ENCODE measurements around the gene NSMCE1.

NSMCE1 gene

GRCh38 chr16:27242398-27242797 is 26.2 kb downstream of the NSMCE1 start:
- DNase-seq = no peak

GRCh38 chr16:27241658-27242057 is 26.9 kb downstream of the NSMCE1 start:
- DNase-seq = no peak

- DNase-seq = no peak
Measured at GRCh38 chr16:27240948-27241531, 27.5 kb downstream of the NSMCE1 start.

GRCh38 chr16:27239906-27240655 is 28.5 kb downstream of the NSMCE1 start:
- no peak for DNase-seq

- DNase-seq = no peak
Measured at GRCh38 chr16:27239026-27239425, 29.5 kb downstream of the NSMCE1 start.

GRCh38 chr16:27238591-27238990 is 30.0 kb downstream of the NSMCE1 start:
- DNase-seq = no peak

GRCh38 chr16:27238016-27238587 is 30.5 kb downstream of the NSMCE1 start:
- no peak for DNase-seq

GRCh38 chr16:27237219-27238015 is 31.2 kb downstream of the NSMCE1 start:
- no peak for DNase-seq

- DNase-seq = peak; percentile 67
Measured at GRCh38 chr16:27236635-27237218, 31.8 kb downstream of the NSMCE1 start.

- no peak for DNase-seq
Measured at GRCh38 chr16:27235938-27236245, 32.7 kb downstream of the NSMCE1 start.

GRCh38 chr16:27235055-27235937 is 33.3 kb downstream of the NSMCE1 start:
- DNase-seq = peak; percentile 86

- no peak for DNase-seq
Measured at GRCh38 chr16:27234603-27235002, 34.0 kb downstream of the NSMCE1 start.

GRCh38 chr16:27234171-27234570 is 34.4 kb downstream of the NSMCE1 start:
- DNase-seq = no peak

GRCh38 chr16:27233731-27234130 is 34.8 kb downstream of the NSMCE1 start:
- DNase-seq = no peak

GRCh38 chr16:27232901-27233625 is 35.5 kb downstream of the NSMCE1 start:
- no peak for DNase-seq

GRCh38 chr16:27232061-27232900 is 36.3 kb downstream of the NSMCE1 start:
- no peak for DNase-seq

GRCh38 chr16:27231692-27232060 is 36.9 kb downstream of the NSMCE1 start:
- DNase-seq = no peak

- DNase-seq = no peak
Measured at GRCh38 chr16:27230562-27231001, 38.0 kb downstream of the NSMCE1 start.

GRCh38 chr16:27229891-27230470 is 38.6 kb downstream of the NSMCE1 start:
- DNase-seq = no peak

Data from NCI-H524 treated with DMSO at 0.1 percent for 48 hours (cell line).